IPS DF 6.9 (cell line): ENCODE results near the gene NAPA.

Experiments used
- DNase-seq: peaks from one replicate; pipeline ENCODE4 v3.0.0-alpha.2; 2013; ENCODE audit warnings: low read depth, low spot score
- H3K27ac ChIP-seq: one replicate; pipeline ENCODE4 v1.5.1; 2013; ENCODE audit warnings: low read length, control low read depth
- H3K27me3 ChIP-seq: 2 replicates; pipeline ENCODE4 v1.6.1; 2013; ENCODE audit warnings: mild to moderate bottlenecking, low read length; ENCODE audit not compliant: control insufficient read depth, insufficient read depth
- H3K36me3 ChIP-seq: 2 replicates; pipeline ENCODE4 v1.6.1; 2013; ENCODE audit warnings: low read length; ENCODE audit not compliant: control insufficient read depth, insufficient read depth
- H3K4me1 ChIP-seq: 2 replicates; pipeline ENCODE4 v1.6.1; 2013; ENCODE audit warnings: low read length; ENCODE audit not compliant: control insufficient read depth, insufficient read depth
- H3K4me3 ChIP-seq: 2 replicates; pipeline ENCODE4 v1.5.1; 2013; ENCODE audit warnings: mild to moderate bottlenecking, low read length
- H3K9me3 ChIP-seq: 2 replicates; pipeline ENCODE4 v1.6.1; 2013; ENCODE audit warnings: low read length, inconsistent platforms; ENCODE audit not compliant: control insufficient read depth, insufficient read depth
- WGBS: extraction: QIAGEN DNeasy Blood & Tissue Kit; methylation state at CpG from one replicate; pipeline ENCODE4 v1.1.7; 2013; ENCODE audit warnings: mixed read lengths, missing lambda C conversion rate; ENCODE audit not compliant: insufficient read length, insufficient coverage; 5-methylcytosine and 5-hydroxymethylcytosine counted together

NAPA gene

DNA sequence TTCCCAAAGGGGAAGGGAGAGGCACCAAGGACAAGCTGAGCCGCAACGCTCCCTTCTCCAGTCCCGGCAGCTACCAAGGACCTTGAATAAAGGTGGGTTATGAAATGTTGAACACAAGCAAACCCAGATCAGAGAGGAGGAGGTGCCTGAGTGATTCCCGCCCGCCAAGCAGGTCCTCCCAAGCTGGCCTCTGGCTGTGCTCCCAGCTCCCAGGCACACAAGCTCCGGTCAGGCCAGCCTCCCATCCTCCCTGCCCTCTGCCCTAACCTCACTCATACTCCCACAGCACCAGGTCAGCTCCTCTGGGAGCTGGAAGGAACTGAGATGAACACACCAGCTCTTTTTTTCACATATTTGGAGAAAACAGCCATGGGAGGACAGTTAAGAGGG lies 3.7 kb downstream of the NAPA start:
- Histone ChIP-seq H3K4me1 (peaks cover 2% of the 10 kb centered on the region; the same call in 1 of the 2 replicates), H3K27ac (no peak overlapping the region), H3K9me3 (no peaks in the 10 kb centered on the region), H3K27me3 (no peaks in the 10 kb centered on the region), H3K4me3 (no peak overlapping the region), H3K36me3 (no peaks in the 10 kb centered on the region)
- no CpG with 5 or more reads among the region's 6 CpGs for WGBS
- DNase-seq: no peak

DNA sequence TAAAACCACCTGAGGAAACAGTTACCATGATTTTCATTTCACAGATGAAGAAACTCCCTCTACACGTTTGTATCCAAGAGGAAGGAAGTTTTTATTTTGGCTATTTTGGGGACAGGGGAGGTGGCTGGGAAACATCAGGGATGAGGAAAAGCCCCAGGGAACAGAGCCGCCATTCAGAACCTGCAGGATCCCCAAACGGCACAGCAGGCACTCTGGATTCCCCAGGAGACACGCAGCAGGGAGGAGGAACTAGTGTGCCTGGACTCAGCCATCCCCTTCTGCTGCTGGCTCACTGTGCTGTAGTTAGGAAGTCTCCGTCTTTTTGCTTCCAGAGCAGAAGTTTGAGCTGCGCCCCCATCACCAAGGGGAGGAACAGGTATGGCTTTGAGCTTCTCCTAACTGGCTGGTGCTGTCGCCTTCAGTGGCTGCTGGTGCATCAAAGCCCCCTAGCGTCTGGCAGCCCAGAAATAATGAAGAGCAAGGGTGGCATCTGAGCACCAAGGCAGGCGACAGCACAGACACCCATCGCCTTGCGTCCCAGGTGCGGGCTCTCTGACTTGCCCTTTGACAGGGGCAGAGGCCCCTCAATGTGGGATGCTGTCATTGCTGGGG lies 4.2 kb downstream of the NAPA start:
- H3K4me3 ChIP-seq: no peak overlapping the region
- WGBS: no CpG with 5 or more reads among the region's 12 CpGs
- DNase-seq: no peak
- H3K9me3 ChIP-seq: no peaks in the 10 kb centered on the region
- H3K27ac ChIP-seq: no peak overlapping the region
- peaks cover 2% of the 10 kb centered on the region; the same call in 1 of the 2 replicates for H3K4me1 ChIP-seq
- no peaks in the 10 kb centered on the region for H3K27me3 ChIP-seq
- no peaks in the 10 kb centered on the region for H3K36me3 ChIP-seq

DNA sequence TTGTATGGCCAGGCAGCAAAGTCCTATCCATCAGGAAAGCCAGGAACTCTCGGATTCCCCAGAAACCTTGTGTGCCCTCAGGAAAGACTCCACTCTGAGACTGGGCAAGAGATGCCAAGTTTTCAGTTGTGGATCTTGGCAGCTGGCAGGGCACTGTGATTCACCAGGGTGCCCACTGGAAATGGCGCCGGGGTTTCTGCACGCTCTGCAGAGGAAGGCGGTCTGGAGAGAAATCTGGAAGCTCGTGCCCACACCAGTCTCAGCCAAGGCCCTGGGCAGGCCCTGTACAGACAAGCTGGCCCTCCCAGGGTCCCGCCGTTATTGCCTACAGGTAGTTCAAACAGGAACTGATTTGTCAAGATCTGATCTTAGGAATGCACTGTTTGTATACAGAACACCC lies 4.9 kb downstream of the NAPA start:
- no peak overlapping the region for H3K27ac ChIP-seq
- no peak for DNase-seq
- WGBS: no CpG with 5 or more reads among the region's 8 CpGs
- no peaks in the 10 kb centered on the region for H3K27me3 ChIP-seq
- peaks cover 2% of the 10 kb centered on the region; the same call in 1 of the 2 replicates for H3K4me1 ChIP-seq
- H3K36me3 ChIP-seq: no peaks in the 10 kb centered on the region
- H3K4me3 ChIP-seq: no peak overlapping the region
- no peaks in the 10 kb centered on the region for H3K9me3 ChIP-seq

DNA sequence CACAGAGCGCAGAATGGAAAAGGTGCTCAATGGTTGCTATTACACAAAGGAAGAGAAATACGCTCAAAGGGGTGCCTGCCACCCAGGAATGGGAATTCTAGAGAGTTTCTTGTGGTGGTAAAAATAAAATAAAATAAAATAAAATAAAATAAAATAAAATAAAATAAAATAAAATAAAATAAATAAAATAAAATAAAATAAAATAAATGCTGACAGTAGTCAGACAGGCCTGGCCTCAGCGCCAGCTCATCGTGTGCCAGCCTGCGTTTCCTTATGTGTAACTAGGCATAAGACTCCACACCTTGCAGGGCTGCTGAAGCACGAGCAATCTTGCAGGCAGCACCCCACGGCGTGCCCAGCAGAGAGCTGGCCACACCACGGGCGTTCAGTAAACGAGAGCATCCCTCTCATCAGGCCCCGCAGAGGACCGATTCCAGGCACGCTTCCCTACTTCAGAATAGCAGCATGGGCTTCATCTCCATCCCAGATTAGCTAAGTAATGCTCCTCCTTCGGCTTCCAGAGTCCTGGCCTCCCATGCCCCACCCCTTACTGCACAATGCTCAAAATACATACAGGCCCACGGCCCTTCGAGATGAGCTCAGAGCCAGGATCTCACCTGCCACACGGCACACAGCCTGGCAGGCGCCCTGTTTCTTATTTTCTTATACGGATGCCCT lies 5.6 kb downstream of the NAPA start:
- Histone ChIP-seq H3K4me3 (no peak overlapping the region), H3K4me1 (peaks cover 2% of the 10 kb centered on the region; the same call in 1 of the 2 replicates), H3K27me3 (no peaks in the 10 kb centered on the region), H3K9me3 (no peaks in the 10 kb centered on the region), H3K36me3 (no peaks in the 10 kb centered on the region), H3K27ac (no peak overlapping the region)
- WGBS: no CpG with 5 or more reads among the region's 20 CpGs
- no peak for DNase-seq

DNA sequence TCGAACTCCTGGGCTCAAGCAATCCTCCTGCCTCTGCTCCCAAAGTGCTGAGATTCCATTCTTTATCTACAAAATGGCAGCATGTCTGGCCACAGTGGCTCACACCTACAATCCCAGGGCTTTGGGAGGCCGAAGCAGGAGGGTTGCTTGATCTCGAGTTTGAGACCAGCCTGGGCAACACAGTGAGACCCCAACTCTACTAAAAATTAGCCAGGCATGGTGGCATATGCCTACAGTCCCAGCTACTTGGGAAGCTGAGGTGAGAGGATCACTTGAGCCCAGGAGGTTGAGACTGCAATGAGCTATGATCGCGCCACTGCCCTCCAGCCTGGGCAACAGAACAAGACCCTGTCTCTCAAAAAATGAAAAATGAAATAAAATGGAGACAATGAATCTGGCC lies 6.1 kb downstream of the NAPA start:
- no peak overlapping the region for H3K4me3 ChIP-seq
- H3K27me3 ChIP-seq: no peaks in the 10 kb centered on the region
- no peaks in the 10 kb centered on the region for H3K36me3 ChIP-seq
- WGBS: no CpG with 5 or more reads among the region's 5 CpGs
- no peak overlapping the region for H3K27ac ChIP-seq
- no peaks in the 10 kb centered on the region for H3K9me3 ChIP-seq
- DNase-seq: no peak
- H3K4me1 ChIP-seq: peaks cover 2% of the 10 kb centered on the region; the same call in 1 of the 2 replicates

DNA sequence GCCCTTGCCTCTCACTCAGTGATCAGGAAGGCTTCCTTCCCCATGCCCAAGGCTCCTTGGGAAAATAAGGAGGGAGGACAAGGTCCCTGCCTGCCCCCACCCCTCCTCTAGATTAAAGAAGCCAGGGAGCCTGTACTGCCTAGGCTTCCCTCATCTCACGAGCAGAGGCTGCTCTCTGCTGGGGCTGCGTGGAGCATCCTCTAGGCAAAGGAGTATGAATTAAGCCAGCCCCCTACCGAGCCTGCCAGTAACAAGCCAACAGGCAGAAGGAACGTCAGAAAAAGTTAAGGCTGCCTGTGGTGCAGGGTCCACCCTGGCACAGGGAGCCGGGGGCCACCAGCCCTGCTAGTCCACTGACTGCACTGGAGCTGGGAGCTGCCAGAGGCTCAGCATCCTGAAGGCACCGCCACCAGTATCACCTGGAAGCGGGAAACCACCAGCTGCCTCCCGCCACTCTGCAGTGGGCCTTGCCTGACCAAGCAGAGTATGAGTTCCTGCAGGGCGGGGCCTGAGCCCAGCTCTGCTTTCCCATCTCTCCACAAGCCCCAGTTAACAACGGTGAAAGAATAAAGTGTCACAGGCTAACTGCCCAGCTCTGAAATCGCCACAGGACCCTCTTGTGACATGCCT lies 6.8 kb downstream of the NAPA start:
- Histone ChIP-seq H3K4me3 (no peak overlapping the region), H3K4me1 (peaks cover 2% of the 10 kb centered on the region; the same call in 1 of the 2 replicates), H3K27me3 (no peaks in the 10 kb centered on the region), H3K36me3 (no peaks in the 10 kb centered on the region; the same call in 1 of the 2 replicates), H3K27ac (no peak overlapping the region), H3K9me3 (no peaks in the 10 kb centered on the region)
- whole genome bisulfite sequencing: no CpG with 5 or more reads among the region's 11 CpGs
- no peak for DNase-seq

DNA sequence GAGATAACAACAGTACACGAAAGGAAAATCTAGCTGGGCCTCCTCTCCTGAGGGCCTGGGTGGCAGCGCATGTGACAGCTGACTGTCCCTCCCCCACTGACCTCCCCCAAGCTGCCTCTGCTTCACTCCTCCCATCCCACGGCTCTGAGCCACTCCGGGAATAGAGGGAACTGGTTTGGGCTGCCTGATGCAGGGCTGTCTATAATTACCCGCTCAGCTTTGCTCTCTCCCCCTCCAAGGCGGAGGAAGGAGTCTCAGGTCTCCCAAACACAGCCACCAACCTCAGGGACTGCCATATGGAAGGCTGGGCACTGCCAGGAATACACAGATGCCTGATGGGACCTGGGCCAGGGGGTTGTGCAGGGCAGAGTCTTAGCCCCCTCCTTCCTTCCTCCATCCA lies 7.9 kb downstream of the NAPA start:
- H3K4me1 ChIP-seq: peaks cover 2% of the 10 kb centered on the region; the same call in 1 of the 2 replicates

DNA sequence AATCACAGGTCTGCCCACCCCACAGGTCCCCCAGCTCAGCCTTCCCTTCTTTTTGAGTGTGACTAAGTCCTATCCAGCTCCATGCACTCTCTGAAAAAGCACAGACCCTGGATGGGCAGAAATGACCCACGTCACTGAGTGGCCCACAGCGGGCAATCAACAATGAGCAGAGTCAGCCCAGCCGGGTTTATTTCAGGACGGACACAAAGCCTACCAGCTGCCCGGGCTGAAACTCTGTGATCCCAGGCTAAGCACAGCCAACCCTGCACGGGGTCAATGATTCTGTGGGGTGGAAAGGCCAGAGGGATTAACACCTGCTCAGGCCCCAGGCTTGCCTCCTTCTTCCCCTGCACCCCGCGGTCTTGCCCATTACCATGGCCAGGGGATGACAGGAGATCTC lies 8.4 kb downstream of the NAPA start:
- no peaks in the 10 kb centered on the region for H3K27me3 ChIP-seq
- no peak overlapping the region for H3K4me3 ChIP-seq
- H3K27ac ChIP-seq: no peak overlapping the region
- WGBS: no CpG with 5 or more reads among the region's 8 CpGs
- peaks cover 2% of the 10 kb centered on the region; the same call in 1 of the 2 replicates for H3K4me1 ChIP-seq
- H3K36me3 ChIP-seq: no peaks in the 10 kb centered on the region; the same call in 1 of the 2 replicates
- DNase-seq: no peak
- H3K9me3 ChIP-seq: no peaks in the 10 kb centered on the region

More for the DNA sequence above, 7.9 kb downstream of the NAPA start:
- H3K36me3 ChIP-seq: no peaks in the 10 kb centered on the region; the same call in 1 of the 2 replicates
- WGBS: no CpG with 5 or more reads among the region's 6 CpGs
- H3K9me3 ChIP-seq: no peaks in the 10 kb centered on the region
- H3K27ac ChIP-seq: no peak overlapping the region
- H3K27me3 ChIP-seq: no peaks in the 10 kb centered on the region
- H3K4me3 ChIP-seq: no peak overlapping the region
- no peak for DNase-seq

DNA sequence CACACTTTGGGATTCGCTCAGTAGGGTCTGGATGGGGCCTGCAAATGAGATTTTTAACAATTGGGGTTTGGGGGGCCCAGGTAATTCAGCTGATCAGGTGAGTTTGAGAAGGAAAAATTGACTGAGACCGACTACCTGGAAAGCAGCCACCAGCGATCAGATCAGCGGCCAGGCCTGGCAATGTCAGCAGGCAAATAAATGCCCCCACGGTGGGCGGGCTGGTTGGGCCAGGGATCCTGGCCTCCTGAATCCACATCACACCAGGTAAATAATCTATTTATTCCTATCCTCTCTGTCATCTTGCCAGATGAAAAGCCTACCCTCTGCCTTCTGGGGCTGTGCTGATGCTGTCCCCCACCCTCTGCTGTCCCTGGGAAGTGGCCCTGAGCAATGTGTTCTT lies 9.4 kb downstream of the NAPA start:
- Histone ChIP-seq H3K9me3 (no peaks in the 10 kb centered on the region), H3K36me3 (no peaks in the 10 kb centered on the region; the same call in none of the 2 replicates), H3K27me3 (no peaks in the 10 kb centered on the region), H3K27ac (no peak overlapping the region), H3K4me3 (no peak overlapping the region), H3K4me1 (peaks cover 2% of the 10 kb centered on the region; the same call in 1 of the 2 replicates)
- DNase-seq: no peak
- WGBS: no CpG with 5 or more reads among the region's 6 CpGs

DNA sequence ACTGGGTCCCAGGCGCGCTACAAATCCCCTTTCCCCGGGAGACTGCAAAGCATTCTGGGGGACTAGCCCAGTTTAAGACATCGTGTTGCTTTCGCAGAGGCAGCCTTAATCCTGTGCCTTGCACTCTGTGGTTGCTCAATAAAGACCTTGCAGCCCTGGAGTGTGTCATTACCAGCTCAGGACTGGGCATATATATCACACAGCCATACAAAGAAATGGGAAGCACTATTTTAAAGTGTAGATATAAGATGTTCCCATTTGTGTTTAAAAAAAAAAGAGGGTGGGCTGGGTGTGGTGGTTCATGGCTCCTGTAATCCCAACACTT lies 11.1 kb downstream of the NAPA start:
- H3K36me3 ChIP-seq: peaks cover 3% of the 10 kb centered on the region
- WGBS: no CpG with 5 or more reads among the region's 5 CpGs
- no peak for DNase-seq

More for the DNA sequence above, 11.1 kb downstream of the NAPA start:
- Histone ChIP-seq H3K27me3 (no peaks in the 10 kb centered on the region), H3K27ac (no peak overlapping the region), H3K9me3 (no peaks in the 10 kb centered on the region), H3K4me1 (peaks cover 2% of the 10 kb centered on the region; the same call in 1 of the 2 replicates), H3K4me3 (no peak overlapping the region)
